Measurements from ENCODE around the gene STARD3. TPM values are rescaled to one million over a fixed set of nuclear protein-coding genes. Genes with fewer than 3 reads are reported as not detected.

Gene STARD3
- total RNA-seq, 2 donors from 2014 or later = 52.5 to 202 TPM

DNA sequence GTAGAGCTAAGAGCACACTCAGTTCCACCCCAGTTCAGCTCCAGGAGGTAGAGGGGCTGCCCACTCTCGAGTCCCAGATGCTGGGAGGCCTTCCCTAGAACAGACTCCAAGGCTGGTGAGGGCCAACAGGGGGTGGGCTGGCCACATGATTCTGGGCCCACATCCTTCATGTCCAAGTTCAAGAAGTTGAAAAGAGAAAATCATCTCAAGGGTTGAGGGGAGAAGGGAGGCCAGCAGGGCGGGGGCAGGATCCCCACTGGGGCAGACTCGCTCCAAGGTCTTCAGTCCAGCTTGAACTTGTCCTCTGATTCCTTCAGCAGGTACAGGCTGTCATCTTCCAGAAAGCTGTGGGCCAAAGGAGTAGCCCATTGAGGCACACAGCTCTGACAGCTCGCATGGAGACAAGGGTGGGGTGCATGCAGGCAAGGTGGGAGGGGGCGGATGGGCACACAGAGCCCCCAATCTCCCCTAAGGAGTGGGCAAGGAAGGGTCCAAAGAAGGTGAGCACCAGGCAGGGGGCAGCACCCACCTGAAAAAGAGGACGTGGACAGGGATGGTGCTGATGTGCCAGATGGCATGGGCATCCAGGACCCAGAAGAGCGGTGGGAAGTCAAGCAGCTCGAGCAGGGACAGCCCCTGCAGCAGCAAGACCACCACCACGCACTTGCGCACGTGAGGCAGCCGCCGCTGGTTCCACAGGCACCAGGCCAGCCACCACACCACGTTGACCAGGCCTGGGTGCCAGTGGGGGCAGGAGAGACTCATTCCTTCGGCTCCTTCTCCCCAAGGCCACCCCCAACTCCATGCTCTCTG is 35.8 kb downstream of the STARD3 start:
- H3K27ac ChIP-seq = no peak overlapping the region
- no peaks in the 10 kb centered on the region for H3K27me3 ChIP-seq (replicated peaks; ENCODE audit: insufficient read depth)
- no peaks in the 10 kb centered on the region for H3K36me3 ChIP-seq
- DNase-seq (ENCODE audit: low spot score) = no peak
- intact Hi-C loops (cut with DNase I) = loop anchor here (5.0 kb wide), 1 partner anchor 50 kb away; no protein-coding TSS in a partner anchor
- H3K9me3 ChIP-seq = no peaks in the 10 kb centered on the region
- peaks cover 20% of the 10 kb centered on the region for H3K4me1 ChIP-seq (replicated peaks)
- no peak overlapping the region for H3K4me3 ChIP-seq
- 87% methylated on average over 15 of the region's 15 CpGs for WGBS
- TF ChIP-seq CTCF (IDR thresholded peaks at IDR 0.05) = no peak

DNA sequence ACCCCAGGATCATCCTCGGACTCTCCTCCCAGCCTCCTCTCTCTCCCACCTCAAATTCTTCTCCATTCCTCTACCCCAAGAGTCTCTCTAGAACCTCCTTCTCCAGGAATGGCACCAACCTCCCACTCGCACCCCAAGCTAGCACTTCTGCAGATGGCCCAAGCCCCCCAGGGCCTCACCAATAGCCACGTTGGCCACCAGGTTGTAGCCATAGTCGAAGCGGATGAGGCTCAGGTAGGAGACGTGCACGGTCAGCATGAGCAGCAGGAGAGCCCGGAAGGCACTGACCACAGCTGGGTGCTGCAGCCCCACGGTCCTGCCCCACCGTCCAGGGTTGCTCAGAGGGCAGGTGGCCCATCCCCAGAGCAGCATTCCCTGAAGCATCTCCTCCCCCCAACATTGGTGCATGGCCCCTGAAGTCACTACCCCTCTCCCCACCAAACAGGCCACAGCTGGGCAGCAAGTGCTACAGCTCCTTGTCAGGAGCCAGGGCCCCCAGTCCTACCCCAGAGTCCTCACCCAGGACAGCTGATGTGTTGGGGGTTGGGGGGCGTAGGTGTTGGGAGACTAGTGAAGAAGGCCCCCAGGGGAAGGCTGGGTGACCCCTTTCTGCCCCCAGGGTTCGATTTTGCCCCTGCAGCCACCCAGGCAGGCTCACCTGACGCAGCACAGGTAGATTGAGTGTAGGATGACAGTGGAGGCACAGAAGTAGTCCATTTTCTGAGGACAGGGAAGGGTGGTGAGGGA is 36.6 kb downstream of the STARD3 start:
- intact Hi-C loops (cut with DNase I) = loop anchor here (5.0 kb wide), 1 partner anchor 51 kb away; no protein-coding TSS in a partner anchor
- no peak for DNase-seq (ENCODE audit: low spot score)
- no peaks in the 10 kb centered on the region for H3K27me3 ChIP-seq (replicated peaks; ENCODE audit: insufficient read depth)

GRCh38 chr17:39674179-39674578 is 37.2 kb downstream of the STARD3 start:
- intact Hi-C loops (cut with DNase I) = loop anchor here (5.0 kb wide), 1 partner anchor 52 kb away; no protein-coding TSS in a partner anchor
- Histone ChIP-seq H3K27me3 (replicated peaks; ENCODE audit: insufficient read depth) (no peaks in the 10 kb centered on the region), H3K27ac (peak overlapping the region in 1 of 2 donors; percentile 70), H3K4me1 (replicated peaks) (peaks cover 20% of the 10 kb centered on the region), H3K9me3 (no peaks in the 10 kb centered on the region), H3K4me3 (no peak overlapping the region), H3K36me3 (no peaks in the 10 kb centered on the region)
- 80% methylated on average over 5 of the region's 5 CpGs for WGBS
- no peak for DNase-seq (ENCODE audit: low spot score)
- TF ChIP-seq CTCF (IDR thresholded peaks at IDR 0.05) (no peak), POLR2A (IDR thresholded peaks at IDR 0.05) (no peak), POLR2AphosphoS5 (IDR thresholded peaks at IDR 0.05) (no peak)

More for the DNA sequence above, 36.6 kb downstream of the STARD3 start:
- no peaks in the 10 kb centered on the region for H3K36me3 ChIP-seq
- H3K9me3 ChIP-seq = no peaks in the 10 kb centered on the region
- WGBS = 85% methylated on average over 13 of the region's 13 CpGs
- H3K4me1 ChIP-seq (replicated peaks) = peaks cover 20% of the 10 kb centered on the region
- no peak overlapping the region for H3K4me3 ChIP-seq
- no peak for TF ChIP-seq POLR2A (IDR thresholded peaks at IDR 0.05)
- TF ChIP-seq POLR2AphosphoS5 (IDR thresholded peaks at IDR 0.05) = no peak
- TF ChIP-seq CTCF (IDR thresholded peaks at IDR 0.05) = no peak
- H3K27ac ChIP-seq = no peak overlapping the region

GRCh38 chr17:39674702-39675389 is 37.9 kb downstream of the STARD3 start:
- Histone ChIP-seq H3K4me3 (no peak overlapping the region), H3K27me3 (replicated peaks; ENCODE audit: insufficient read depth) (no peaks in the 10 kb centered on the region), H3K9me3 (no peaks in the 10 kb centered on the region), H3K4me1 (replicated peaks) (peaks cover 20% of the 10 kb centered on the region), H3K27ac (peak overlapping the region; percentile 62 to 70), H3K36me3 (no peaks in the 10 kb centered on the region)
- no peak for TF ChIP-seq CTCF (IDR thresholded peaks at IDR 0.05)
- peak; percentile 34 for TF ChIP-seq POLR2AphosphoS5 (IDR thresholded peaks at IDR 0.05)
- no peak for TF ChIP-seq POLR2A (IDR thresholded peaks at IDR 0.05)
- 47% methylated on average over 10 of the region's 11 CpGs for WGBS
- DNase-seq (ENCODE audit: low spot score) = peak; percentile 55
- intact Hi-C loops (cut with DNase I) = loop anchor here (5.0 kb wide), 2 partner anchors 38 to 53 kb away; partner anchors contain the start of gene STARD3
